Heart left ventricle (tissue), 16 donors: ENCODE data around the gene FRMPD4. TPM values are rescaled to one million over a fixed set of nuclear protein-coding genes. Genes with fewer than 3 reads are reported as not detected.

Source experiments
- ATAC-seq, 4 donors: fragments of 200-7000 bp; cut with Tn5 transposase; one replicate each; pipeline ENCODE4 v1.9.1; 2020 to 2022; ENCODE audit warnings: moderate library complexity in 4 of 4, mild to moderate bottlenecking in 3 of 4, moderate number of reproducible peaks in 1 of 4
- DNase-seq, 5 donors: peaks; one replicate each; pipeline ENCODE4 v3.0.0-alpha.2; 2020
- H3K27ac ChIP-seq, 12 donors: fragments of 200-600 bp; sonication (generic) in 4 of 12; one replicate each; pipeline versions ENCODE4 v1.5.0 to v1.8.0; 2016 to 2022; ENCODE audit warnings: mild to moderate bottlenecking in 2 of 12
- H3K27me3 ChIP-seq, 9 donors: fragments of 200-600 bp; sonication (generic) in 2 of 9; one replicate each; pipeline versions ENCODE4 v1.5.1 to v1.8.0; 2016 to 2022; ENCODE audit warnings: mild to moderate bottlenecking in 3 of 9
- H3K36me3 ChIP-seq, 9 donors: fragments of 200-600 bp; sonication (generic) in 2 of 9; one replicate each; pipeline versions ENCODE4 v1.5.0 to v1.8.0; 2018 to 2022; ENCODE audit warnings: mild to moderate bottlenecking in 2 of 9
- H3K4me1 ChIP-seq, 12 donors: fragments of 200-600 bp; sonication (generic) in 4 of 12; one replicate each; pipeline versions ENCODE4 v1.5.0 to v1.8.0; 2016 to 2022; ENCODE audit warnings: mild to moderate bottlenecking in 3 of 12
- H3K4me3 ChIP-seq, 12 donors: fragments of 200-600 bp; sonication (generic) in 4 of 12; one replicate each; pipeline versions ENCODE4 v1.5.0 to v1.8.0; 2017 to 2022; ENCODE audit warnings: mild to moderate bottlenecking in 9 of 12, moderate library complexity in 4 of 12
- H3K9me3 ChIP-seq, 12 donors: fragments of 200-600 bp; sonication (generic) in 4 of 12; one replicate each; pipeline versions ENCODE4 v1.5.0 to v1.8.0; 2016 to 2022; ENCODE audit warnings: mild to moderate bottlenecking in 1 of 12
- CTCF ChIP-seq, 12 donors: fragments of 200-600 bp; sonication (generic) in 4 of 12; IDR thresholded peaks; one replicate each; pipeline versions ENCODE4 v1.5.0 to v1.8.0; 2018 to 2022; ENCODE audit warnings: antibody characterized with exemption in 12 of 12, mild to moderate bottlenecking in 5 of 12
- POLR2A ChIP-seq, 2 donors: fragments of 450-650 bp; IDR thresholded peaks; one replicate each; pipeline ENCODE4 v1.6.1; 2017; ENCODE audit warnings: antibody characterized with exemption in 2 of 2, mild to moderate bottlenecking in 2 of 2, moderate library complexity in 2 of 2
- WGBS, 4 donors: extraction: QIAGEN DNeasy Blood & Tissue Kit in 2 of 4; methylation state at CpG; one replicate each; pipeline versions ENCODE4 v1.1.5 to v1.1.7; 2013 to 2018; 5-methylcytosine and 5-hydroxymethylcytosine counted together
- intact Hi-C, 10 donors: fragments of 100-400 bp; cut with DNase I; formaldehyde crosslinking; loops; one replicate each; pipeline versions ENCODE4 v1.11.1 to v1.14.2; 2022
- polyA plus RNA-seq, 2 donors: library from polyadenylated mRNA; stranded (reverse); fragments of 200-250 nt; gene quantifications; one replicate each; pipeline ENCODE4 v1.2.3, GENCODE V29; 2013
- total RNA-seq, 9 donors: library from RNA; depleted of rRNA in 2 of 9; stranded (reverse); fragments of >200 nt in 2 of 9; fragmentation: NEBNext Ultra II Directional in 3 of 9; extraction: Animal tissue kit (Norgen Biotek cat#: 25700) in 3 of 9; gene quantifications; one replicate each; pipeline versions ENCODE4 v1.1.0 to v1.2.4, GENCODE V29; 2016 to 2023
- donor health status: ischemic (EF 13 %, LVEDD 7.1; RV severe dilation, severe dysfunction).
- donor health status: healthy with polysubstance abuse.
- donor health status: DM: no; HTN: yes; CAD: no.
- donor health status: DM: no; HTN: no; CAD: no.
- donor health status: ischemic (EF 25% LVEDD 6.9; RV normal size, moderate dysfunction).
- donor health status: ischemic (EF 25% LVEDD 5.7; RV mildly dilated, moderate dysfunction).
- donor health status: healthy.
- donor health status: DM: yes; HTN: yes; CAD: no.
- donor health status: ischemic (EF 35%, LVEDD 5.7; RV mildly dilated, moderate dysfunction).
- donor health status: nonischemic (EF 11% LVEDD 7.7; RV severe dilation, severe dysfunction).
- donor health status: DM: yes; HTN: yes; CAD: no.
- donor health status: PGD.
- donor health status: ischemic (EF 29% LVEDD 5.4; RV normal size, mild dysfunction).
- donor health status: nonischemic (EF 23%, LVEDD 6.1; RV moderate dilation, normal function).

FRMPD4 gene
- total and polyA plus RNA-seq, 11 donors = 0.07 to 4.2 (median 1.4) TPM

- Histone ChIP-seq H3K27me3 (no peaks in the 10 kb centered on the region), H3K4me1 (no peaks in the 10 kb centered on the region), H3K9me3 (no peaks in the 10 kb centered on the region), H3K4me3 (no peak overlapping the region), H3K36me3 (no peaks in the 10 kb centered on the region), H3K27ac (no peak overlapping the region)
- TF ChIP-seq CTCF (IDR thresholded peaks at IDR 0.05) = no peak
- TF ChIP-seq POLR2A (IDR thresholded peaks at IDR 0.05) = no peak
- 41 to 86% (median 69%) methylated on average over 3 of the region's 3 CpGs for WGBS, 4 donors
- DNase-seq (no peak), ATAC-seq (no peak)
- intact Hi-C loops = no loop called here
Observed at GRCh38 chrX:12548341-12548740, 410.1 kb downstream of the FRMPD4 start.

GRCh38 chrX:12548746-12549145 lies 410.5 kb downstream of the FRMPD4 start:
- Histone ChIP-seq H3K4me1 (no peaks in the 10 kb centered on the region), H3K9me3 (no peaks in the 10 kb centered on the region), H3K4me3 (no peak overlapping the region), H3K36me3 (no peaks in the 10 kb centered on the region), H3K27ac (no peak overlapping the region), H3K27me3 (no peaks in the 10 kb centered on the region)
- intact Hi-C loops = no loop called here
- 0 to 6% (median 3%) methylated on average over 1 of the region's 1 CpG for WGBS, 4 donors
- TF ChIP-seq POLR2A (IDR thresholded peaks at IDR 0.05) (no peak), CTCF (IDR thresholded peaks at IDR 0.05) (no peak)
- DNase-seq (no peak), ATAC-seq (no peak)

- DNase-seq = no peak
- ATAC-seq = no peak
- intact Hi-C loops = no loop called here
- no peaks in the 10 kb centered on the region for H3K9me3 ChIP-seq
- no peaks in the 10 kb centered on the region for H3K4me1 ChIP-seq
- no peak overlapping the region for H3K4me3 ChIP-seq
- no peaks in the 10 kb centered on the region for H3K36me3 ChIP-seq
- H3K27me3 ChIP-seq = peaks cover 0 to 11% (median 0%) of the 10 kb centered on the region in 9 donors
- H3K27ac ChIP-seq = no peak overlapping the region
- TF ChIP-seq CTCF (IDR thresholded peaks at IDR 0.05) (no peak), POLR2A (IDR thresholded peaks at IDR 0.05) (no peak)
Observed at GRCh38 chrX:12554206-12554605, 415.9 kb downstream of the FRMPD4 start.

- intact Hi-C loops = no loop called here
- Histone ChIP-seq H3K36me3 (no peaks in the 10 kb centered on the region), H3K4me3 (no peak overlapping the region), H3K27me3 (no peaks in the 10 kb centered on the region), H3K4me1 (no peaks in the 10 kb centered on the region), H3K27ac (no peak overlapping the region), H3K9me3 (no peaks in the 10 kb centered on the region)
- TF ChIP-seq POLR2A (IDR thresholded peaks at IDR 0.05) (no peak), CTCF (IDR thresholded peaks at IDR 0.05) (no peak)
- no peak for ATAC-seq
- no peak for DNase-seq
- WGBS, 4 donors = 75 to 90% (median 84%) methylated on average over 1 of the region's 1 CpG
Observed at GRCh38 chrX:12563121-12563520, 424.8 kb downstream of the FRMPD4 start.
